HL-60 (cell line): Measurements from ENCODE around the gene MUSTN1.

Experiments
- POLR2AphosphoS5 ChIP-seq: IDR thresholded peaks from 2 replicates; pipeline ENCODE4 v1.6.1; 2012; ENCODE audit warnings: low read depth
- TF ChIP-seq, protein P1 (sequence below): IDR thresholded peaks from one replicate; pipeline ENCODE4 v1.5.1; 2011; ENCODE audit warnings: low read length, control low read depth, inconsistent platforms; ENCODE audit not compliant: insufficient read depth

- TF ChIP-seq, protein P1, sequence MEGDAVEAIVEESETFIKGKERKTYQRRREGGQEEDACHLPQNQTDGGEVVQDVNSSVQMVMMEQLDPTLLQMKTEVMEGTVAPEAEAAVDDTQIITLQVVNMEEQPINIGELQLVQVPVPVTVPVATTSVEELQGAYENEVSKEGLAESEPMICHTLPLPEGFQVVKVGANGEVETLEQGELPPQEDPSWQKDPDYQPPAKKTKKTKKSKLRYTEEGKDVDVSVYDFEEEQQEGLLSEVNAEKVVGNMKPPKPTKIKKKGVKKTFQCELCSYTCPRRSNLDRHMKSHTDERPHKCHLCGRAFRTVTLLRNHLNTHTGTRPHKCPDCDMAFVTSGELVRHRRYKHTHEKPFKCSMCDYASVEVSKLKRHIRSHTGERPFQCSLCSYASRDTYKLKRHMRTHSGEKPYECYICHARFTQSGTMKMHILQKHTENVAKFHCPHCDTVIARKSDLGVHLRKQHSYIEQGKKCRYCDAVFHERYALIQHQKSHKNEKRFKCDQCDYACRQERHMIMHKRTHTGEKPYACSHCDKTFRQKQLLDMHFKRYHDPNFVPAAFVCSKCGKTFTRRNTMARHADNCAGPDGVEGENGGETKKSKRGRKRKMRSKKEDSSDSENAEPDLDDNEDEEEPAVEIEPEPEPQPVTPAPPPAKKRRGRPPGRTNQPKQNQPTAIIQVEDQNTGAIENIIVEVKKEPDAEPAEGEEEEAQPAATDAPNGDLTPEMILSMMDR = no peak
- TF ChIP-seq POLR2AphosphoS5 = no peak
Measured at GRCh38 chr3:52846432-52846965, 11.7 kb upstream of the MUSTN1 start.
